SK-N-MC (cell line): ENCODE results near the gene PLXNA4.

Source experiments
- EZH2 ChIP-seq: fragments of 200-600 bp; sonication (generic); IDR thresholded peaks from one replicate; pipeline ENCODE4 v1.6.1; 2017; ENCODE audit warnings: antibody characterized with exemption
- POLR2AphosphoS5 ChIP-seq: IDR thresholded peaks from 2 replicates; pipeline ENCODE4 v1.6.1; 2012; ENCODE audit warnings: mild to moderate bottlenecking, low read depth, low read length, borderline replicate concordance

- TF ChIP-seq EZH2 (no peak), POLR2AphosphoS5 (no peak)
Observed at GRCh38 chr7:132377015-132377414, 199.3 kb downstream of the PLXNA4 start.
